Gastroesophageal sphincter (tissue), 4 donors: ENCODE data around the gene DIP2C. TPM values are rescaled to one million over a fixed set of nuclear protein-coding genes. Genes with fewer than 3 reads are reported as not detected.
A peak's percentile ranks its signal among the peaks of the same experiment; 100 is the strongest.

Experiments used
- ATAC-seq: fragments of 150-250 bp; one replicate; pipeline ENCODE4 v1.9.1; 2016; ENCODE audit warnings: mild to moderate bottlenecking, moderate library complexity
- H3K27ac ChIP-seq, 4 donors: fragments of 200-600 bp; sonication (generic) in 3 of 4; 1 replicate in 3 of 4; 2 replicates in 1 of 4; pipeline ENCODE4 v1.5.1; 2016 to 2019
- H3K27me3 ChIP-seq: fragments of 200-600 bp; sonication (generic); one replicate; pipeline ENCODE4 v1.5.1; 2019
- H3K36me3 ChIP-seq, 2 donors: fragments of 200-600 bp; sonication (generic); one replicate each; pipeline ENCODE4 v1.5.1; 2019; ENCODE audit warnings: control low read depth in 1 of 2
- H3K4me1 ChIP-seq, 3 donors: fragments of 200-600 bp; sonication (generic); 1 replicate in 2 of 3; 2 replicates in 1 of 3; pipeline ENCODE4 v1.5.1; 2016 to 2019; ENCODE audit warnings: control low read depth in 2 of 3
- H3K4me3 ChIP-seq, 2 donors: fragments of 200-600 bp; sonication (generic); one replicate each; pipeline ENCODE4 v1.5.1; 2019; ENCODE audit warnings: mild to moderate bottlenecking in 1 of 2, moderate library complexity in 1 of 2
- H3K9me3 ChIP-seq, 3 donors: fragments of 200-600 bp; sonication (generic); one replicate each; pipeline ENCODE4 v1.5.1; 2017 to 2019; ENCODE audit warnings: control low read depth in 2 of 3
- EP300 ChIP-seq: sonication (generic); formaldehyde crosslinking; IDR thresholded peaks from one replicate; pipeline ENCODE4 v1.6.1; 2017; ENCODE audit warnings: antibody characterized with exemption, mild to moderate bottlenecking
- POLR2A ChIP-seq, 2 donors: fragments of 450-650 bp; IDR thresholded peaks; one replicate each; pipeline ENCODE4 v1.6.1; 2017; ENCODE audit warnings: antibody characterized with exemption in 2 of 2, mild to moderate bottlenecking in 2 of 2, moderate library complexity in 1 of 2
- POLR2AphosphoS5 ChIP-seq: sonication (generic); formaldehyde crosslinking; IDR thresholded peaks from one replicate; pipeline ENCODE4 v1.6.1; 2017; ENCODE audit warnings: antibody characterized with exemption
- WGBS, 2 donors: methylation state at CpG; one replicate each; pipeline ENCODE4 v1.1.5; 2018; ENCODE audit warnings: low coverage in 1 of 2; 5-methylcytosine and 5-hydroxymethylcytosine counted together
- total RNA-seq, 4 donors: library from RNA; depleted of rRNA; stranded (reverse); fragments of >200 nt; gene quantifications; one replicate each; pipeline ENCODE4 v1.1.0, GENCODE V29; 2016
- TF ChIP-seq, protein P1 (sequence below), 4 experiments: fragments of 200-600 bp in 2 of 4; fragments of 450-650 bp in 2 of 4; sonication (generic) in 1 of 4; IDR thresholded peaks; one replicate each; pipeline ENCODE4 v1.5.1; 2017 to 2019; ENCODE audit warnings: antibody characterized with exemption in 4 of 4, mild to moderate bottlenecking in 2 of 4, moderate library complexity in 2 of 4

DIP2C gene
- total RNA-seq, 4 donors from 2014 or later = 40.8 to 73.8 (median 47.7) TPM

DNA sequence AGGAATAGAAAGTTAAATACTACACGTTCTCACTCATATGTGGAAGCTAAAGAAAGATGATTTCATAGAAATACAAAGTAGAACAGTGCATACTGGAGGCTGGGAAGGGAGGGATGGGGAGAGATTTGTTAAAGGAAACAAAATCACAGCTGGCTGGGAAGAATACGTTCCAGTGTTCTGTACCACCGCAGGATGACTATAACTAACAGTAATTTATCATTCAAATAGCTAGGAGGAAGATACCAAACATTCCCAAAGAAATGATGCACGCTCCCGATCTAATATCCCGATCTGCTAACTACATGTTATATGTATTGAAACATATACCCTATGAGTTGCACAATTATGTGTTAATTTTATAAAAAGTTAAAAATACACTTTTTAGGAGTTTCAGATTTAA, 391.9 kb downstream of the DIP2C start:
- Histone ChIP-seq H3K9me3 (no peaks in the 10 kb centered on the region), H3K4me3 (no peak overlapping the region), H3K27me3 (no peaks in the 10 kb centered on the region), H3K36me3 (peaks cover 0 to 30% of the 10 kb centered on the region in 2 donors), H3K4me1 (peaks cover 0 to 30% (median 0%) of the 10 kb centered on the region in 3 donors), H3K27ac (peak overlapping the region in 3 of 4 donors; percentile 59 to 68 (median 64))
- ATAC-seq = peak; percentile 11
- 15 to 23% methylated on average over 6 of the region's 6 CpGs for WGBS, 2 donors
- no peak for TF ChIP-seq EP300
- TF ChIP-seq POLR2A (IDR thresholded peaks at IDR 0.05) = no peak
- TF ChIP-seq, protein P1, sequence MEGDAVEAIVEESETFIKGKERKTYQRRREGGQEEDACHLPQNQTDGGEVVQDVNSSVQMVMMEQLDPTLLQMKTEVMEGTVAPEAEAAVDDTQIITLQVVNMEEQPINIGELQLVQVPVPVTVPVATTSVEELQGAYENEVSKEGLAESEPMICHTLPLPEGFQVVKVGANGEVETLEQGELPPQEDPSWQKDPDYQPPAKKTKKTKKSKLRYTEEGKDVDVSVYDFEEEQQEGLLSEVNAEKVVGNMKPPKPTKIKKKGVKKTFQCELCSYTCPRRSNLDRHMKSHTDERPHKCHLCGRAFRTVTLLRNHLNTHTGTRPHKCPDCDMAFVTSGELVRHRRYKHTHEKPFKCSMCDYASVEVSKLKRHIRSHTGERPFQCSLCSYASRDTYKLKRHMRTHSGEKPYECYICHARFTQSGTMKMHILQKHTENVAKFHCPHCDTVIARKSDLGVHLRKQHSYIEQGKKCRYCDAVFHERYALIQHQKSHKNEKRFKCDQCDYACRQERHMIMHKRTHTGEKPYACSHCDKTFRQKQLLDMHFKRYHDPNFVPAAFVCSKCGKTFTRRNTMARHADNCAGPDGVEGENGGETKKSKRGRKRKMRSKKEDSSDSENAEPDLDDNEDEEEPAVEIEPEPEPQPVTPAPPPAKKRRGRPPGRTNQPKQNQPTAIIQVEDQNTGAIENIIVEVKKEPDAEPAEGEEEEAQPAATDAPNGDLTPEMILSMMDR (IDR thresholded peaks at IDR 0.05) = no peak
- TF ChIP-seq POLR2AphosphoS5 = no peak

DNA sequence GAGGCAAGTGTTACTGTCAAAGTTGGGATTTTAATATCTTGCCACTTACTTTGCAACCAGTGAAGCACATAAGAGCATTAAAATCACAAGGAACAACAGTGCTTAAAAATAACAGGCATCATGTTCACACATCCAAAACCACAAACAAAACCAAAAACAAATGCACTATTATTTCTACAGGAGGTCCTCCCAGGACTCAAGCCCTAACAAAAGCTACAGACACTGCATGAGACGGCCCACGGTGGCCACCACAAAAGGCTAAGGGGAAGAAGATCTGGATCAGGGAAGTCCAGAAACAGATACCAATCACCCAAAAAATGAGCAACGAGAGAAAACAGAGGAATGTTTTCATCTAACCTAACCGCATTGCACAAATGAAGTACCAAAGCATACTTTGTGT, 395.8 kb downstream of the DIP2C start:
- Histone ChIP-seq H3K9me3 (no peaks in the 10 kb centered on the region), H3K27ac (no peak overlapping the region), H3K36me3 (peaks cover 0 to 44% of the 10 kb centered on the region in 2 donors), H3K27me3 (no peaks in the 10 kb centered on the region), H3K4me1 (peaks cover 0 to 23% (median 0%) of the 10 kb centered on the region in 3 donors), H3K4me3 (no peak overlapping the region)
- ATAC-seq = no peak
- WGBS, 2 donors = 66 to 84% methylated on average over 4 of the region's 4 CpGs
- no peak for TF ChIP-seq POLR2A (IDR thresholded peaks at IDR 0.05)
- no peak for TF ChIP-seq EP300
- no peak for TF ChIP-seq POLR2AphosphoS5
- TF ChIP-seq, protein P1 (IDR thresholded peaks at IDR 0.05) = no peak

DNA sequence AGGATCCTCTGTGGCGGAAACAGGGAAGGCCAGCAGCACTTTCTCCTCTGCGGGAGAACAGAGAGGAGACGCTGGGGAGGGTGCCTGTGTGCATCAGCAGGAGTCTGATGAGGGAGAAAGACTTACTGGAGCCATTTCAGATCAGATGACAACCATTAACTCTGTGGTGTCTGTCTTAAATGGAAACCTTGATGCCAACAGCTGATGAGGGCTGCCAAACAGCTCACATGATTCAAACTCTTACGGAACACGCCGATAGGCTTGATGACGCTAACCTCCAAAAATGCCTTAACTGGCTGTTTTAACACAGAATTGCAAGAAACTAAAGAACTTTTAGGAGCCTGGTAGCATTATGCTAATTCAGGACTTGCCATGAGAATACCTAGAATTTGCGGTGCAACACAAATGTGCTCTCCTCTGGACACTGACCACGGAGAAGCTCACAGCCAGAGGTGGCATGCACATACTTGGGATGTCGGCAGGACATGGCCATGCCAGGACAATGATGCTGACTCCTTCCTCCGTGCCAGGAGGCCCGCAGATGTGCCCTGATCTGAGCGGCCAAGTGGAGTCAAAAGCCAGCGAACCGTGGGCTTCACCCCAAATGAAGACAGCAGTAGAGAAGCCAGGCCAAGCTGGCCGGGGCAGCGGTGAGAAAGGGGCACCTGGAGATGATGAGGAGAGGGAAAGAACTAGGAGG, 399.3 kb downstream of the DIP2C start:
- Histone ChIP-seq H3K27me3 (no peaks in the 10 kb centered on the region), H3K9me3 (no peaks in the 10 kb centered on the region), H3K27ac (no peak overlapping the region), H3K36me3 (peaks cover 0 to 67% of the 10 kb centered on the region in 2 donors), H3K4me3 (no peak overlapping the region), H3K4me1 (peaks cover 0 to 19% (median 0%) of the 10 kb centered on the region in 3 donors)
- 92 to 98% methylated on average over 4 to 9 of the region's 17 CpGs for WGBS, 2 donors
- TF ChIP-seq POLR2AphosphoS5 = no peak
- TF ChIP-seq EP300 = no peak
- TF ChIP-seq POLR2A (IDR thresholded peaks at IDR 0.05) = no peak
- no peak for ATAC-seq

DNA sequence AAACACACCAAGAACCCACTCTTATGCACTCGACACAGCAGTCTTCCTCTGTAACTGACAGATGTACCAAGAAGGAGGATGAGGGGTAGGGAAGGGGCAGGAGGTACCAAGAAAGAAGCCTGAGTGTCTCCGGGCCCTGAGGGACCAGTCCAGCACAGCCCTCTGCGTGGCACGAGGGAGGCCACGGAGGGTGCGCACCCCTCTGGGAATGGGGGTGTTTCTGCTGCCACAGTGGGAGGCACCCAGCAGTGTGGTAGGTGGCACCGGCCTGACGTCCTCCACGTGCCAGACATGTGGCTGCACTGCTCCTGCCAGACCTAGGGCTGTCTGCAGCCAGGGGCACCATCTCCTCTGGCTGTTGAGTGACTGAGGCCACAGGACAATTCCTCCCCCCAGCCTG, 399.9 kb downstream of the DIP2C start:
- no peaks in the 10 kb centered on the region for H3K9me3 ChIP-seq
- H3K27ac ChIP-seq = no peak overlapping the region
- no peak for TF ChIP-seq POLR2A (IDR thresholded peaks at IDR 0.05)
- TF ChIP-seq EP300 = no peak
- TF ChIP-seq, protein P1 (IDR thresholded peaks at IDR 0.05) = no peak
- no peak for TF ChIP-seq POLR2AphosphoS5
- peaks cover 0 to 19% (median 0%) of the 10 kb centered on the region in 3 donors for H3K4me1 ChIP-seq
- peaks cover 0 to 73% of the 10 kb centered on the region in 2 donors for H3K36me3 ChIP-seq
- no peak for ATAC-seq
- 100% methylated on average over 2 of the region's 9 CpGs; no CpG with 5 or more reads in 1 of the 2 donors for WGBS, 2 donors
- no peak overlapping the region for H3K4me3 ChIP-seq
- no peaks in the 10 kb centered on the region for H3K27me3 ChIP-seq

DNA sequence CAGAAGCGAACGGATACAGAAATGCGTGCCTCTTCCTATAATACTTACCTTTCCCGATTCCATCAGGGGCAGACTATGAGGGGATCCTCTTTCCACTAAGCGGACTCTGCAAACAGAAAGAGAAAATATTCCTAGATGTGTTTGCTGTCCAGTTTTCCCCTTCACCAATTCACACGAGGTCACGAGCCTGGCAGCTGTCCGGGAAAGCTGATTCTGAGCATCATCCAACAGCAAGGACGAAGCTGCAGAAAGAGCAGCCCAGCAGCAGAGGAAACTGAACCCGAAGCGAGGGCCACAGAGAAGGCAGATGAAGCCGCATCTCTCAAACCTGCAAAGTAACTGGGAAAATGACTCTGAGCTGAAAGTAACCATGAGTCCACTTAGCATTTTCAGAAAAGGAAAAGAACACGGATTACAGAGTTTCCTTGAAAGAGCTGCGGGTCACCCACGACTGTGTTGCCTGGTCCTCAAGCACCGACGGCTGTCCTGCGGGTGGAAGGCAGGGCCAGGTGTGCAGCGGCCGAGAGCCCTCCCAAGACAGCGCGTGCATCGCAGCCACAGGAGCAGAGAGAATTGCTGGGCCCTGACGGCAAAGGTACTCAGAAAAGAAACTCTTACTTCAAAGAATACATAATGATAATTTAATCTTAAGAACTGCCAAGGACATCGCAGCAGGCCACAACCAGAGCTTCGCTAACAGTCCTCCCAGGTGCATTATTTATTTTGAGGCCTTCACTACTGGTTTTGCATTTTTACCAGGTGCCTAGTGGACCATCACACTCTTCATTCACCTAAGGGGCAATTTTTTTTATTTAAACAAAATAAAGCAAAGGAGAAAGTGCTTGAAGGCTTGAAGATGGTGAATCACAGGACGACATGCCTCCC, 400.9 kb downstream of the DIP2C start:
- Histone ChIP-seq H3K9me3 (no peaks in the 10 kb centered on the region), H3K27me3 (no peaks in the 10 kb centered on the region), H3K4me3 (no peak overlapping the region), H3K4me1 (peaks cover 0 to 19% (median 0%) of the 10 kb centered on the region in 3 donors), H3K27ac (peak overlapping the region in 1 of 4 donors; percentile 3), H3K36me3 (peaks cover 0 to 83% of the 10 kb centered on the region in 2 donors)
- ATAC-seq = no peak
- WGBS, 2 donors = 90 to 97% methylated on average over 15 to 23 of the region's 27 CpGs
- TF ChIP-seq POLR2A (IDR thresholded peaks at IDR 0.05) (no peak), POLR2AphosphoS5 (no peak), EP300 (no peak)
- TF ChIP-seq, protein P1 (IDR thresholded peaks at IDR 0.05) = no peak
